HG02981 (cell line): ENCODE measurements around the gene BLCAP.
"Not testable (repeated sequence)": the region's sequence is repeated elsewhere in the genome, so short reads cannot be mapped to it uniquely, and the experiment has no call there.

Experiments
- ATAC-seq: cut with Tn5 transposase; IDR thresholded peaks from one replicate; pipeline ENCODE4 v1.9.1; 2021; ENCODE audit warnings: mild to moderate bottlenecking, moderate library complexity; ENCODE audit not compliant: unreplicated experiment

Gene BLCAP, protein sequence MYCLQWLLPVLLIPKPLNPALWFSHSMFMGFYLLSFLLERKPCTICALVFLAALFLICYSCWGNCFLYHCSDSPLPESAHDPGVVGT

DNA sequence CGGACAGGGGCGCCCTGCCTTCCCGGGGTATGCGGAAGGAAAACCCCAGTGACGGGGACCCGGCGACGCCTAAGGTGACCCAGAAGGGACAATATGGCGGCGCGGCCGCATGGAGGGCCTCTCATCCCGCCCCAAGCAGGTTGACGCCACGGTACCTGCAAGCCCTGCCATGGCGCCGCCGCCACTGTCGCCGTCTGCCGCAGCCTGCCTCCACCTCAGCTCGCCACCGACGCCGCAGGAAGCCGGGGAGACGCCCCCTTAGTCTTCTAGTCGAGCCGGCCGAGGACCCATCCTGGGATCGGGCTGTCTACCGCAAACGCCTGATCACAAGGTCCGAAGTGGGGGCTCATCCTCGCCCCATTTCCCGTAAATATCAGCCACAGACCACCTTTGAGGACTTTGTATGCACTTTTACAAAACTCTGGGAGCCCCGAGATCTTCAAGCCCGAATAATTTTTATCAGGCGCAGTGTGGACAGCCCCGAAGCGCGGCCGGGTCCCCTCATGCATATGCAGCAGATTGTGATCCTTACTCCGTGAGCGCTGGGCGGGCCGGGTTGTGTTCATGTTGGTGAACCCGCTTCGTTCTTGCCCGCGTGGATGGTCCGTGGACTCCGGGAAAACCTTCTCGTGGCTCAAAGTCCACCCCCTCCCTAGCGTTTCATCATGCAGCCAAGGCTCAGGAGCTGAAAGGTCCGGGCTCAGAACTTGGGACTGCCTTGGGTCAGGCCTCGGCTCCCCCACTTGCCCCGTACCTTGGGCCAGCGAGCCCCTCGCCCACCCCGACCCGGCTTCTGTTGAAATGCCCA is at the start of gene BLCAP:
TSS of gene BLCAP (minus strand) at position 239 of the 808 bp plus-strand sequence. CDS start 8,702 bp downstream, outside the sequence.
- peak; percentile 59 for ATAC-seq

DNA sequence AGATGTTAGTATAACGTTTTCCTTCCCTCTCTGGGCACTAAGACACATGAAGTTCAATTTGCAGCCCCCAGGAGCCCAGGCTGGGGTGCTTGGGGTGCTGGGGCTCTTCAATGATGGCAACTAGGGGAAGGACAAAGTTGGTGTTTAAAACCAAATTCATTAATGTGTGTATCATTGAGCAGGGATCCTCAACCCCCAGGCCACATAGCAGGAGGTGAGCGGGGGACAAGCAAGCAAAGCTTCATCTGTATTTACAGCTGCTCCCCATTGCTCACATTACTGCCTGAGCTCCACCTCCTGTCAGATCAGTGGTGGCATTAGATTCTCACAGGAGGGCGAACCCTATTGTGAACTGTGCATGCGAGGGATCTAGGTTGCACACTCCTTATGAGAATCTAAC is 49.8 kb upstream of the BLCAP start:
- not testable (repeated sequence) for ATAC-seq

DNA sequence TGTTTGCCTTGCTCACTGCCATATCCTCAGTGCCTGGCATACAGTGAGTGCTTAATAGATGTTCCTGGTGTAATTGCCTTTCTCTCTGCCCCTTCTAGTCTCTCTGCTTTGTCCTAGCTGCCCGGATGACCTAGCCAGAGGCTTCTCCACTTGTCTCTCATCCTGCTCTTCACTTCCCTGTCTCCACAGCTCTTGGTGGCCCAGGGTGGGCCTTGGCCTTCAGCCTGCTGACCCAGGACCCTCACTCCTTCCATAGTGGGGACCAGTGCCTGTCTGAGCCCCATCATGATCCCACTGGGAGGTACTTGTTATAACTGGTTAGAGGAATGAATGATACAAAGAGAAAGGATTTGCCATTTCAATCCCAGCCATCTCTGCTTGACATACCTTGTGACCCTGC is 49.2 kb upstream of the BLCAP start:
- no peak for ATAC-seq

DNA sequence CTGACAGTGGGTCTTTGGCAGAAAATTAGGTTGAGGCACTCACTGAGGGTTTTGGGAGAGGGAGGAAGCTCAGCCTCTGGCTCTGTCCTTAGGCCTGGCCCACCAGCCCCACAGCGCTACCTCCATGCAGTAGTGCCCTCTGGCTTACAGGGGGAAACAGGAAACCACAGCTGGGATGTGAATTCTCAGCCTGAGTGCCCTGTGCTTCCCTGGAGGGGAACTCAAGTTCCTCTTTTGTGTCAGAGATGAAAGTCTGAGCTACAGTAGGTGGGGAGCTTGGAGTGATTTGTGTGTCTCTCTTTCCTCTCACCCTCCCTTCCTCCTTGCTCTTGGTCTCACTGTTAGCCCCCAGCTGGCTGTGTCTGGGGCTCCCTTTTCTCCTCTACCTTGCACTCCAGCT is 48.2 kb upstream of the BLCAP start:
- peak; percentile 50 for ATAC-seq

DNA sequence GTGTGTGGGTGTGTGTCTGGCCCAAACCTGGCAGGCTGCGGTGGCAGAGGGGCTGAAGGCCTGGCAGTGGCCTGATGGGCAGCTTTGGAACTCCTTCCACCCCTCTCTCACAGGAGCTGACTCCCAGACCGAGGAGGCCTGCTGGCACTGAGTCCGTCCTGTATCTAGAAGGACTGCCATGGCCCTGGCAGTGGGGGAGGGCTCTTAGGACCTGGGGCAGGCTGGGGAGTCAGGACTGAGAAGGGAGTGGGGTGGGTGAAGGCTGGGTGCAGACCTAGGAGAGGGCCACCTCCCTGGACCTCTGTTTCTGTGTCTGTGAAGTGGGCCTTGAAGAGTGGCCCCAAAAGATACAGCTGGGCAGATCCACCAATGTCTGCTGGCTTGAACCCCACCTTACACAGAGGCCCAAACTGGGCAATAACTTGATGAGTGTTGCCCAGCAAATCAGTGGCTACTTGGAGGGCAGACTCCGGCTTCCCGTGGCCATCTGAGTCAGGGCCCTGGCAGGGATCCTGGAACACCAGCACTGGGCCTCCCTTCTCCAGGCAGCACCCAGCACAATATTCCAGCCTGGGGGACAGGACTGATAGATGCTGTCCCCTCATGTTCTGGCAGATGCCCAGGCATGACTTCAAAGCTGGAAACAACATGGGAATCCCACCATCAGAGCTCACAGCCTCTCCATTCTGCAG is 46.7 kb upstream of the BLCAP start:
- no peak for ATAC-seq

DNA sequence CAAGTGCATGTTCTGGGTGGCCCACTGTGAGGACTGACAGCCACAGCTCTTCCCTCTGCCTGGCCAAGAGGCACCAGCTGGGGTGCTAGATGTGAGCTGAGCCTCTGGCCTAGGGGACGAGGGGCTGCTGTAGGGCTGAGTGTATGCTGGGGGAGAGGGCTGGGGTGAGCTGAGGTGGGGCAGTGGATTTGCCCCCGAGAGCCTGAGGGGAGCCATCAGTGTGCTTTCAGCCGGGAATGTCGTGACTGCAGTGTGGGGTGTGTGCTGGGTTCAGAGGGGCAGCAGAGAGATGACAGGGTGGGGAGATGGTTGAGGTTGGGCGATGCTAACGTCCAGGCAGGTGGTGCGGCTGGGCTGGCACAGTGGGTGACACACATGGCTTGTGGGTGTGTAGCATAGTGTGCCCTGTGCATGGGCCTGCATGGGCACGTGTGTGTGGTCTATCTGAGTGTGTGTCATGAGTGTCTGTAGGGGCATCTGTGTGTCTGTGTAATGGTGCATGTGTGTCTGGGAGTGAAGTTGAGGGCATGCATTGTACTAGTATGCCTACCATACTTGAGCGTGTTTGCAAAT is 46.0 kb upstream of the BLCAP start:
- no peak for ATAC-seq

DNA sequence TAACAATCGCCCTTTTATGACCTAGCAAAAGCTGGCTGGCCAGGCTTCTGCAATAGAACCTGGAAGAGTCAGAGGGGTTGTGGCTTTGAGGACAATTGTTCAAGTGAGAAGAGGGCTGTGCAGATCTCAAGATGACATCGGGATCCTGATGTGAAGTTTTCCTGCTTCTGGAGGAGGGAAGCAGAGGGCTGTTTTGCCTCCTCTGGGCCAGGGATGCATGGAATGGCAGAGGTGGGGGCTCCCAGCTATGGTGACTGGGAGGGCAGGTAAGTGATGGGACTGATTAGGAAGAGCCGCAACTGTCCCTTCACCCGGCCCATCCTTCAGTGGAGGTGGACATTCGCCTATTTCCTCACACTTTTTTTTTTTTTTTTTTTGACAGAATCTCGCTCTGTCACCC is 43.4 kb upstream of the BLCAP start:
- ATAC-seq = no peak

DNA sequence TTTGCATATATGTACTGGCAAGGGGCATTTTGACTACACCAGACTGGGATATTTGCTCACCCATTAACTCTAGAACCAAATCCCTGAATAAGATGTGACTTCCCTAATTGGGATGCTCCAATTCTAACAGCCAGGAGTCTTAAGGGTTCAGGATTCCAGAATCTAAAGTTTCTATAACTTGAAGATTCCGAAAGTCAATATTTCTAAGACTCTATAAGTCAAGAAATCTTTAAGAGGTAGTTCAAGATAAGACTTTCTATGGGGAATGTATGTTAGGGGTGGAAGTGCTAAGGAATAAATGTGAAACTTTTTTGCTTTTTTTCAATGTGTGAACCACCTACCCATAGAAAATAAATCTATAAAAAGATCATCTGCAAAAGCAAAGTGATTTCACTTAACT is 42.7 kb upstream of the BLCAP start:
- ATAC-seq = no peak

DNA sequence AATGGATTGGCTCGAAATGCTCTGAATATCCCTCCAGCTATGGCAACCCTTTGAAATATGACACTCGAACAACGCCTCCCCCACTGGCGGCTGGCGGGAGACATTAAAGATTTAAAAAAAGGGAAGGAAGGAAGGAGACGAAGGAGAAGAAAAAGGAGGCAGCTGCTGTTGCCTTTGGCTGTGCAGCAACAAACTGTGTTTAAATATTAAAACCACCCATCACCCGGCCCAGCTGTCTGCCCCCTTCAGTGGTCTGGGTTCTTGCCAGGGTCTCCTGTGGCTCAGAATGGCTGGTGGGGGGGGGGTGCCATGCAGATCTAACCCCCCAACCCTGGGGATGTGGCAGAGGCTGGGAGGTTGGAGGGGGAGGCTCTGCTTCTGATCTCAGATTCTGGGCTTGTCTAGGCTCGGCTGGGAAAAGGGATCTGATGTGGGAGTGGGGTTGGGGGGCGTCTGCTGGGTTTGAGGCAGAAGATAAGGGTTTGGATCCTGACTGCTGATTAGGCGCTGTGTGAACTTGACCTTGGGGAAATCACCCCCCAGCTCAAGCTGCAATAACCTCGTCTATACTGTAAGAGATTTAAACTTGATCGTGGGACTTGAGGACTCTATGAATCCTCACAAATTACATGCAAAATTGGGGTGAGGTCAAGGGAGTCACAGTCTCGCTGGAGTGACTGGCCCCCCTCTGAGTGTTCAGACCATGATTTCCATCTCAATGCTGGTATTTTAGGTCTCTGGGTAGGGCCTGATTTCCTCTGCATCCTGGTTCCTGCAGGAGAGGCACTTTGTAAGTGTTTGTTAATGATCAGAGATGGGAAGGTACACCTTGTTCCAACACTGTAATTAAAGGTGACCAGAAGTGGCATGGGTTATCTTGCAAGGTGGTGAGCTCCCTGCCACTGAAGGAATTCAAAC is 40.3 kb upstream of the BLCAP start:
- no peak for ATAC-seq

DNA sequence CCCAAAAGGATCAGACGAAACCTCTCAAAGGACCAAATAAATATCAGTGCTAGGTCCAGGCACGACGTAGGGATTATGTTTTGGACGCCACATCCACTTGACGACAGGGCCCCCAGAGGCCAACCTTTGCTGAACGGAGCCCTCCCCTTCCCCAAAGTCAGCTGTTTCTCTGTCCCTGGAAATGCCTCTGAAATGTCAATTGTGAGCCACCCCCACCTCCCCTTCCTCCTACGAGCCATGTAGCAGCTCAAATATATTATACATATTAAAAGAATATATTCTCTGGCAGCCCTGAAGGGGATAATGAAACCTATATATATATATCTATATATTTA is 39.6 kb upstream of the BLCAP start:
- no peak for ATAC-seq

DNA sequence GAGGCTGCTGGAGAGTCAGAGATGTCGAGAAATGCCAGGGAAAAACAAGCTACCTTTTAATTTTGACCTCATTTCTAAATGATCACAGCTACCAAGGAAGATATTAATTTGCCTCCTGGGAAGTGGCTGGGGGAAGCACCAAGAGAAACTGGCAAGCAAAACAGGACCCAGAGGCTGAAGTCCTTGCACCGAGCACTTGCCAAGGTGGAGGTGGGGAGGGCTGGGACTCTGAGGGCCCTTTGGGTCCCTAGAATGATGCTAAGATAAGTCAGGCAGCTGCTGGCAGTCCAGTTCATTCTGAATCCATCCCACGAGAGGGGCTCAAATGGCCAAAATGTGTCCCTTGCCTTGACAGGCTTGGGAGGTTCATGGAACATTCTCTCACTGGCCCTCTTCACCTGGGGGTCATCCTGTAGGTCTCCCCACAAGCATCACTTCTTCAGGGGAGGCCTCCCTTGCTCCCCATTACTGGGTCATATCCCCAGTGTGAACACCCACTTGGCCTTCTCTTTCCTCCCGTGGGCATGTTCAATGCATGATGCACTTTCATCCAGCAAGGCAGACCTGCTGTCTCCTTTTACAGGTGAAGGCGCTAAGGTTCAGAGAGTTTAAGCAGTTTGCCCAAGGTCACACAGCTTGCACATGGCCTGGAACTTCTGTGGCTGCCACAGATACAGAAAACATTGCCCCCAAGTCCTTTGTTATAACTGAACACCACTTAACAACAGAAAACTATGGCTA is 39.1 kb upstream of the BLCAP start:
- ATAC-seq = no peak

DNA sequence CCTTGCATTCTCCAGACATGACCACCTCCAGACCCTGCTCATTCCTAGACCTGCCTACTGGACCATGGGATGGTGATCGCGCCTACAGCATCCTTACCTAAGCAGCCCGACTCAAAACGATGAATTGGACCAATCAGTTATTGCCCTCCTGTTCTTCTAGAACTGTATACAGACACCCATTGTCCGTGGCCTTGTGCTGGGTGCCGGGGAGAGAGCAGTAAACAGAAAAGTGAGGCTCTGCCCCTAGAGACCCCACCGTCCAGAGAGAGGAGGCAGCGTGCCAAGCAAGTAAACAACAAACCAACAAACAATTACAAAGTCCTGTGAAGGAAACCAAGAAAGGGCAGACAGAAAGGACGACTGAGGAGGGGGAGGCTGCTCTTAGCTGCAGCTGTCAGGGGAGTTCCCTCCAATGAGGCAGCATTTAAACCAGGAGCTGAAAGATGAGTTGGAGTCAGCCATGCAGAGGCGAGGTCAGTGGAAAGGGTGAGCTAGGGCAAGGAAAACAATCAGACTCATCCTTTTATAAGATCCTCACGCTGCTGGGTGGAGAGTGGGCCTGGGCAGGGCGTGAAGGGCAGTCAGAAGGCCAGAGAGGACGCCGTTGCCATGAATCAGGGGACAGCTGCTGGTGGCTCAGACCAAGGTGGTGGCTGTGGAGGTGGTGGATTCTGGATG is 37.6 kb upstream of the BLCAP start:
- ATAC-seq = no peak

DNA sequence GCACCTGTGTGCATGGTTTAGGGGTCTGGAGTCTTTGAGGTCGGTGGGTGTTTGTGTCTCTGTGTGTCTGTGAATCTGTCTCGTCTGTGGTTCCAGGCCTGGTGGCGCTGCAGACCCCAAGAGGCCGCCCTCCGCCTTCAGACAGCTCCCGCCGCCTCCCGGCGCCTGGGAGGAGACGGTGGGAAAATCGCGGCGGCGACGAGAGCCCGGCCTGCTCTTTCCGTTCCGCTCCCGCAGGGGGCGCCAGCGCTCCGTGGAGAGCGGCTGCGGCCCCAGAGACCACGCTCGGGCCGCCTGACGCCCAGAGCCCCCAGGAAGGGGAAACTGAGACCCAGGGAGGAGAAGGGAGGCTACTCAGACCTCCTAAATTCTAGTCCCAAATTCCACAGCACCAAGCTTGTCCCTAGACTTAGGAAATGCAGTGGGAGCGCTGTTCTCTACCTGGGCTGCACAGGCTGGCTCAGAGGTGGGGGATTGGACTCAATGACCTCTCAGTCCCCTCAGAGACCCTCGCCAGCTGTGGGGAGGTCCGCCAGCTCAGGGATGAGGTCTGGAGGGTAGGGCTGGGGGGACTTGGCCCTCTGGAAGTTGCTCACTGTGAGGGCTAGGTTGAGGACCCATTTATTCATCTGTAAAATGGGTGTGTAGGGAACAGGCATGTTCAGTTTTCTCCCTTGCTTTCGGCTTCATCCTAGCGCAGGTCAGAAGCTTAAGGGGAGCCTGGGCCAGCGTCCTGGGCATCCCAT is 36.9 kb upstream of the BLCAP start:
- ATAC-seq = no peak

DNA sequence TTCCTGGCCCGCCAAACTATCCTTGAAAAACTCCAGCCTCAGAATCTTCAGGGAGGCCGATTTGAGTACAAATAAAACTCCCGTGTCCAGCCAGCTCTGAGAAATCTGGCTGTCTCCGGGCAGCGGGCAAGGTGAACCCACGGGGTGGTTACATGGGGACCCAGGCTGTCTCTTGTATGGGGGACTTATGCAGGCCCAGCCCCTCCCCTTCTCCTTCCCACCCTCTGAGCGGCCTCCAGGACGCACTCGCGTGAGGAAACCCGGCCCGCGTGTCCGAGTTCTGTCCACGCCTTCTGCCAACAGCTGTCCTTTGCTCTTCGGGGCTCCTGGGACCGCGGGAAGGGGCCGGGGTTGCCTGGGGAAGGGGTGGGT is 36.3 kb upstream of the BLCAP start:
- no peak for ATAC-seq

DNA sequence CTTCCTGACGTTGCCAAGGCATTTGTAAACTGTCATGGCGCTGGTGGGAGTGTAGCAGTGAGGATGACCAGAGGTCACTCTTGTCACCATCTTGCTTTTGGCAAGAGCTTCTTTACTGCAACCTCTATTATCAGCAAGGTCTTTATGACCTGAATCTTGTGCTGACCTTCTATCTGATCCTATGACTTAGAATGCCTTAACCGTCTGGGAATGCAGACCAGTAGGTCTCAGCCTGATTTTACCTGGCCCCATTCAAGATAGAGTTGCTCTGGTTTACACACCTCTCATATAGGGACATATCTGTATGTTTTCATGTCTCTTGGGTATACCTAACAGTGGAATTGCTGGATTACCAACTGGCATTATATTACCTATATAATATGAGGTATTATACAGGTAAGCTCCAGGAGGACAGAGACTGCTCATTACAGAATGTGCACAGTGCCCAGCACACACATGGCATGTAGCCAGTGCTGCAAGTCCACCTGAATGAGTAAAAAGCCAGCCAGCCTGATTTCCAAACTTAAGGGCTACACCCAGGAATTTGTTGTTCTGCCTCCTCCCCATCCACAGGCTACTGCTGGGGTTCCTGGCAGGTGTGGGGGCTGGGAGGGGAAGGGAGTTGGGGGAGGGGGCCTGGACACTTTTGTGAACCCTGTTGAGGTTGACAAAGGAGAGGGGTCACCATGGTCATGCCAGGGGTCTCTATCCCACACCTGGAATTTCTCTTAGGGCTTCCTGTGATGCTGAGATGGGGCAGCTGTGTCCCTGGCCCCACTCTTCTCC is 35.2 kb upstream of the BLCAP start:
- no peak for ATAC-seq

DNA sequence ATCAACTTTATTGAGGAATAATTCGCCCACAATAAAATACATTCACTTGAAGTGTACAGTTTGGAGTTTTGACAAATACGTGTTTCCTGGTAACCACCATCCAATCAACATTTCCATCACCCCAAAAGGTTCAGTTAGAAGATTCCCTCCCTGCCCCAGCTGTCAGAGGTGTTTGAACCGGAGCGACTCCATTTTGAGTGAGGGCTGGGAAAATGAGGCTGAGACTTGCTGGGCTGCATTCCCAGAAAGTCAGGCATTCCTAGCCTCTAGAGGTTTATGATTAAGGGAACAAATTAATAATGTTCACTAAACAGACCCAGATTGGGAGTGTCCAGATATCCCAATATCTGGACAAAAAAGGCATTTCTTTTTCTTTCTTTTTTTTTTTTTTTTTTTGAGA is 33.0 kb upstream of the BLCAP start:
- no peak for ATAC-seq

DNA sequence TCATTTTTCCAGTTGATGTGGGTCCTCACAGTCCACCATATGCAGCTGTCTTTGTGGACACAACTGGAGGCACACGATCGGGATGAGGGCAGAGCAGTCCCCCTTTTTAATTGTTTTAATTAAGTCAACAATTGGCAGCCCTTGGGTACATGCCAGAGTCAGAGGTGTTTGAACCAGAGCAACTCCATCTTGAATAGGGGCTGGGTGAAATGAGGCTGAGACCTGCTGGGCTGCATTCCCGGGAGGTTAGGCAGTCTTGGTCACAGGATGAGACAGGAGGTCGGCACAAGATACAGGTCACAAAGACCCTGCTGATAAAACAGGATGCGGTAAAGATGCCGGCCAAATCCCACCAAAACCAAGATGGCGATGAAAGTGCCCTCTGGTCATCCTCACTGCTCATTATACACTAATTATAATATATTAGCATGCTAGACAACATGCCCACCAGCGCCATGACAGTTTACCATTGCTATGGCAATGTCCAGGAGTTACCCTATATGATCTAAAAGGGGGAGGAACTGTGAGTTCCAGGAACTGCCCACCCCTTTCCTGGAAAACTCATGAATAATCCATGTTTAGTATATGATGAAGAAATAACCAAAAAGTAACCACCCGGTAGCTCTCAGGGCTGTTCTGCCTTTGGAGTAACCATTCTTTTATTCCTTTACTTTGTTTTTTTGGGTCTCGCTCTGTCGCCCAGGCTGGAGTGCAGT is 31.8 kb upstream of the BLCAP start:
- ATAC-seq = no peak

DNA sequence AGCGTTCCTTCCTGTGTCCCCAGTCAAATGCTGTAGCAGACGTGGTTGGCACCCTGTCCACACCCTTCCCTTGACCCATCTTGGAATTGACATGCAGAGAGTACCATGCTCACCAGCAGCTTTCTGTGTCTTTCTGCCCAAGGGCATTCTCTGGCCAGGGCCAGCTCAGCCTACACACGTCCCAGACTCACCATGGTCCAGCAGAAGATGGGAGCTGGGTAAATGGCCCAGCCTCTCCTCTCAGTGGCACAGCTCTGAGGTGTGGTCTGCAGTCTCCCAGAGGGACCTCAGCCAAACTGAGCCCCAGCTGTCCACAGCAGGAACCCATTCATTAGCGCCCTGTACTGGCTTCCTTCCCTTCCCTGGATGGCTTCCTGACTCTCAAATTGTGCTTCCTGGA is 31.1 kb upstream of the BLCAP start:
- ATAC-seq = no peak
